ENCODE data around the gene FDX1. TPM values are rescaled to one million over a fixed set of nuclear protein-coding genes. Genes with fewer than 3 reads are reported as not detected.

The FDX1 gene
- total and polyA plus RNA-seq, 2 of the 8 experiments (the other 6 are each of a cell fraction or from before 2014, with no cell fraction given) = 3.7 to 9.6 TPM

GRCh38 chr11:110465231-110465630 is 35.5 kb downstream of the FDX1 start (continued):
- TF ChIP-seq CHD7 (IDR thresholded peaks at IDR 0.05; ENCODE audit: insufficient replicate concordance, low read length) = no peak
- no peak for TF ChIP-seq SUZ12 (IDR thresholded peaks at IDR 0.05; ENCODE audit: low read length)
